GM21529 (cell line): ENCODE data around the gene FNDC1.
A peak's percentile ranks its signal among the peaks of the same experiment; 100 is the strongest.

Experiments used
- ATAC-seq: cut with Tn5 transposase; IDR thresholded peaks from one replicate; pipeline ENCODE4 v1.9.1; 2021; ENCODE audit not compliant: unreplicated experiment

Gene FNDC1

DNA sequence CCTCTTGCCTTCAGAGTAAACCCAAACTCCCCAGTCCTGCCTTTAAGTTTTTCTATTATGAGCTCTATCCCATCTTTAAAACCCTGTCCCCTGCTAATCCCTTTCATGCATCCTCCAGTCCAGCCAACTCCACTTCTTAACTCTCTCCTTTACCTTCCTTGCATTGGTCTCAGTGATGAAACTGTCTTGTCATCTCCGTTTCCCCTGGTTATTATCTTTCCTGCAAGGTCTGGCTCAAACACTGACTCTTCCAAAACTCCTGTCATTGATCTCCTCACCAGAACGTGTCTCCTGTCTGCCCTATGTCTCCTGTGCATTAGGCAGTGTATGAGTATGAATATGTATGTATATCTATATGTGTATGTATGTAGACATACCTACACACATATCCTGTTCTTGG lies 11.8 kb upstream of the FNDC1 start:
- ATAC-seq: no peak

DNA sequence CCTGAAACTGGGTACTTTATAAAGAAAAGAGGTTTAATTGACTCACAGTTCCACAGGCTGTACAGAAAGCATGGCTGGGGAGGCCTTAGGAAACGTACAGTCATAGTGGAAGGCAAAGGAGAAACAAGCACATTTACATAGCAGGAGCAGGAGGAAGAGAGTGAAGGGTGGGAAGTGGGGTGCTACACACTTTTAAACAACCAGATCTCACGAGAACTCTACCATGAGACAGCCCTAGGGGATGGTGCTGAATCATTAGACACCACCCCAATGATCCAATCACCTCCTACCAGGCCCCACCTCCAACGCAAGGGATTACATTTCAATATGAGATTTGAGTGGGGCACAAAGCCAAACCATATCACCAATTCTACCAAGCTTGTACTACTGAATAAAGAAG lies 7.4 kb upstream of the FNDC1 start:
- no peak for ATAC-seq

DNA sequence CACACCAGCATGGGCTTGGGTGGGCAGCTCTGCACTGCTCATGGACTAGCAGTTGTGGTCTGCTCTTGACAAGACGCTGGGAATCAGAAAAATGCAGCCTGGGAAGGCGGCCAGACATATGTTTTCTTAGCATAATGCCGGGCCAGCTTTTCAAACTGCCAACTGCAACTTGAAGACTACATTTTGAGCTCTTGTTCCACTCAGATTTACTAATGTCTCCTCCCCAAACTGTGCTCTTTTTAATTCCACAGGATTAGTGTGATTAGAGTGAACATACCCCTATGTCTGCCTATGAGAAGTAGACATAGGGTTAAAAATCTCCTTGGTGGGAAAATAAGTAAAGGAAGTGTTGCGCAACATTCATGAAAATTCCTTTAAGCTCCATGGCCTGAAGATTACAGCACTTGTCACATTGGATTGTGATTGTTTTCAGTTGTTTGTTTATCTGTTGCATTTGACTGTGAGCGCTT lies 5.3 kb upstream of the FNDC1 start:
- no peak for ATAC-seq

DNA sequence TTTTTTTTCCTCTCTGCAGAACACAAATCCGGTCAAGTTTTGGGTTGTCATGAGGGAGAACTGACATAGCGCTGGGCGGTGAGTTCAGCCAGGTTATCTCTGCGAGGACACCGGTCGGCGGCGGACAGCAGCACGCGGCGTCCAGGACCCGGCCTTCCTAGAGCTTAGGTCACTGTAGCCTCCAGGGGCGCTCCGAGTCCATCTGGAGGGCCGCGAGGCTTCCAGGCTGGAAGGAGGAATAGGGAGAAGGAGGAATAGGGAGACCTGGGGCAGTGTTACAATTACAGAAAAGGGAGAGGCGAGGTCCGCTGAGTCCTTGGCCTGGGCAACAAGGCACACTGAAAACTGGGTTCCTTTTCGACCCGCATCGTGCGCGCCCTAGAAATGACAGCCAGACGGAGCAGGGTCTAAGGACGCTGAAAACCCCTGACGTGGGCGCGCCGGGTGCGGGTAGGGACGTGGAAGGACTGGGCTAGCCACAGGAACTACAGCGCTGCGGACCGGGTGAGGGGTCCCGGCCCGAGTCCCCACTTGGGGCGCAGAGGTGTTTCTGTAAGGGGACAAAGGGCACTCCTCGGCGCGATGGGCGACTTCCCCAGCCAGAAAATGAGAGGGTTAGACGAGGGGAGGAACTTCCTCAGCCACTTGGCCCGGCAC lies 536 bp upstream of the FNDC1 start:
- no peak for ATAC-seq

DNA sequence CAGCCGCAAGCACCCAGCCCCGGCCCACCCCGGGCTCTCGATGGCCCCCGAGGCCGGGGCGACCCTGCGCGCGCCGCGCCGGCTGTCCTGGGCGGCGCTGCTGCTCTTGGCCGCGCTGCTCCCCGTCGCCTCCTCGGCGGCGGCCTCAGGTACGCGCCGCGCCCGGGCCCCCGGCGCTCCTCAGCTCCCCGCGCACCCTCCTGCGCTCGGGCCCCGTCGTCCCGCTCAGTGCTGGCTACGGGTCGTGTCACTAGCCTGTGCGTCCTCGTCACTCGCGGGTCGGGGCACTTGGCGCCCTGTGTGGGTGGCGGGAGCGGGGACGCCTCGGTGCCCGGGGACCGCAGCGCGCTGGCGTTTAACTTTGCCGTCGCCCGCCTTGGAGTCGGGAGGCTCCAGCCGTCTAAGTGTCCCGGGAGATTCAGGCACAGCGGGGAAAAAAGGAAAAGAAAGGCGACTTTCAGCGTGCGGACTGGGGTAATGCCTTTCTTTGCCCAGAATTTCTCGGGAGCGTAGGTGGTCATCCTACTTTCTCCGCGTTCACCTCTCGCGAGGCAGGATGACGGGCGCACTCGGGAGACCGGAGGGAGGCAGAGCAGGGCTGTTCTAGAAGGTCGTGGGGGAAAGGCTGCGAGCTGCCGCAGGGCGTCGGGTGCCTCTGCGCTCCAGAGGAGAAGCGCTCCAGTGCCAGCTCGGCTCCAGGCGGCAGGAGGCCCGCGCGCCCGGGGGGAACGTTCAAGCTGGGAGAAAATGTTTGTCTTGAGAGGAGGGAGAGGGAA lies 545 bp downstream of the FNDC1 start:
- no peak for ATAC-seq

DNA sequence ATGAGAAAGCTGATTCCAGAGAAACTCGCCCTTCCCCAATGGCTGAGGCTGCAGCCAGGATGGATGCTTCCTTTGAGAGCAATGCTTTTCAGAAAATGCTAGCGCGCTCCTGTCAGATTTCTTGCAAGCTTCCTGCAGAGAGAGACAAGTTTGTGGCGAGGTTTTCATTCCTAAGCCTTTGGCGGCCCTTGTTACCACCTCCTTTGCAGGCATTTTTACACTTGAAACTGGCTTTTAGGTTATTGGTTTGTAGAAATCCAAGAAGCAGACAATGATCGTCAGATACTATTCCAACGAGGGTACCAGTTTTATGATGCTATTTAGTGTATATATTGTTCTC lies 1.1 kb downstream of the FNDC1 start:
- ATAC-seq: no peak

DNA sequence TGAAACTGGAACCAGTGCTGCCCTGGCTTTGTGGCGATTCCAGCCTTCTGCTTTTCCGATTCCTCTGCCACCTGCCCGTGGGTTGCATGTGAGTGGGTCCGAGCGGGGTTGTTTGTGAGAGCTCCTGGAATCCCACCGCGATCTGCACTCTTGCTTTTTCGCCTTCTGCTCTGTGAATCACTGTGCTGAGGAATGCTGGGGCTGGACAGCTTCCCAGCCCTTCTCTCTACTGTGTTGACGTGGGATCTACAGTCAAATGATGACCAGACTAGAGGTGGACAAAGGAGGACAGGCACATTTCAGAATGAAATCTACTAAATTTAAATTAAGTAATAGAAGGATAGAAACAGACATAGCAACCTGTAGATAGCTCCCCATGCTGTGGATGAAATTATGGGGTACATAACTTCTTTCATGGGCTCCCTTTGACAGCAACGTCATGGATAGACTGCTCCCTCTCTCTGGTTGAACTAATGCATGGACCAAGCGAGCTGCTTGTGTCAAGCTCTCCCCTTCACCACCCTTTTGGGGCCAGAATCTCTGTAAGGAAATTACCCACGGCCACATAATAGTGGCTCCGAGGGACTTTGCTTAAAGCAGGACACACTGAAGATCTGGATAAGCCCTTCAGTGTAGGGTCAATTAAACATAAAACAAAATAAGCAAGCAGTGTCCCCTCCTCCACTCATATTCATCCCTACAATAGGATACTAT lies 2.0 kb downstream of the FNDC1 start:
- no peak for ATAC-seq

DNA sequence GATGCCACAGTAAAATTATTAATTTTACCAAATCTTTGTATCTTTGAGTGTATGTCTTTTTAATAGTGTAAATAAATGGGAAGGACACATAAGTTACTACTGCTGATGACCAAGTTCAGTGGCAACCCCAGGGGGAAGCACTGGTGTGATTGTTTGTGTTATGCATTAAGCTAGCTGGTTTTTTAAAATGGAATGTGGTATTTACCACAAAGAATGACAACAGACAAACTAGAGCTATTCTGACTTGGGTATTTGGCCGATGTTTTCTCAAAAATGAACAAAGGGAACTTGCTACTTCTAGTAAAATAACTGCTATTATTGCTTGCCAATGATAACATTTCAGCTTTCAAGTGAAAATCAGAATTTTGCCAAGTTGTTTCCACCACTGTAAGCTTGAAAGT lies 2.9 kb downstream of the FNDC1 start:
- no peak for ATAC-seq

DNA sequence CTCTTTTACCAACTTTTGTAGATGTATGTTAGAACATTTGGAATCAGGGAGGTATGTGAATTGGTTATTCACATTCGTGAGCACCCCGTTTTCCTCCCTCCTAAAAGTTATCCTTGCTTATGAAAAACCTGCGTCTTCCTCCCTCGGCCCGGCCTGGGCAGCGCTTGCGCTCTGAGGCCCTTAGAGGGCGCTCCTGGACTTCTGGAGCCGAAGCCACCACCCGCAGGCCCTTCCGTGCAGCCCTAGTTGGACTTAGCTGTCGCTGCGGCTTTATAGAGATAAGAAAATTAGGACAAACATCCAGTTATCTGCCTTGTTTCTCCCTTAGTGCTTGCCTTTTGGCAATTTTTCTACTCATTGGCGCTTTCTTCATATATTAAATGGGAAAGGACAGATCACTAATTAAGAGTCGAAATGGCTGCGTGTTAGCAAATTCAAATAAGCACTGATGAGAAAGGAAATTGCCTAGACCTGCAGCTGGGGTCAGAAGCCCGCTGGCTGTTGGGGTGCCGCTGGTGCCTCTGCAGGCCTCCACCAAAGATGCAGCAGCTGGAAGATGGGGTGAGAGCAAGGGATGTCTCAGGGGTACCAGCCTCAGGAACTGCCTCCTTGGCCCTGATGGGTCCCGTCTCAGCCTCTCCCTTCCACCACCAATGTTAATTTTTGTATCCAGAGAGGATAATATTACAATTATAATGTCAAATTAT lies 5.2 kb downstream of the FNDC1 start:
- peak; percentile 84 for ATAC-seq

DNA sequence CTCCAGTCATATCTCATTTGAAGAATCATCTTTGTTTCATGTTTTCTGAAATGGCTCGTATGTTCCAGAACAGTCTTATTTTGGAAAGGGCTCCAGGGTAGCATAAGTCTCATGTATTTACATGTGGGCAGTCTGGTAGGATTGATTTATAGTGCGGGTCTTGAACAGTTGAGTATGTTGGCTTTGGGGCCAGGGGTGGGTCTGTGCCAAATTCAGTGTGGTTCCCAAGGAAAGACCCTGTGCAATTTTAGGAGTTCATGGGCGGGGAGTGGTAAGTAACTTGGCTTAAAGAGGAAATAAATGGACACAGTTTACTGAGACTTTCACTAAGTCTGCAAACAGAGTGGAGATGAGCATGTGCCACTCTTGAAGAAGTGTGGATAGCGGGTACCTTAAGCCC lies 7.7 kb downstream of the FNDC1 start:
- ATAC-seq: no peak

DNA sequence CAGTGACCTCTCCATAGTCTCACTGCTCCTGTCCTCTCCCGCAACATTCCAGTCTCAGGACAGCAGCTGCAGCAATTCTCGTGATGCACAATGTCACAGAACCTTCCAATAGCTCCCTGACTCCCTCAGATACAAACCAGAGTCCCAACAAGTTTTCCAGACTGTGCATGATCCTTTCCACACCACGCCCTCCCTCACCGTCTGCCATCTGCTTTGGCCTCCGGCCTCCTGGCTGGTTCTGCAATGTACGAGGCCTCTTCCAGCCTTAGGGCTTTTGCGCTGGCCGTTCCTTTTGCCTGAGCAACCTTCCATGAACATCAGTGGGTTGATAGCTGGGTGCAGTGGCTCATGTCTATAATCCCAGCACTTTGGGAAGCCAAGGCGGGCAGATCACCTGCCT lies 9.6 kb downstream of the FNDC1 start:
- no peak for ATAC-seq

DNA sequence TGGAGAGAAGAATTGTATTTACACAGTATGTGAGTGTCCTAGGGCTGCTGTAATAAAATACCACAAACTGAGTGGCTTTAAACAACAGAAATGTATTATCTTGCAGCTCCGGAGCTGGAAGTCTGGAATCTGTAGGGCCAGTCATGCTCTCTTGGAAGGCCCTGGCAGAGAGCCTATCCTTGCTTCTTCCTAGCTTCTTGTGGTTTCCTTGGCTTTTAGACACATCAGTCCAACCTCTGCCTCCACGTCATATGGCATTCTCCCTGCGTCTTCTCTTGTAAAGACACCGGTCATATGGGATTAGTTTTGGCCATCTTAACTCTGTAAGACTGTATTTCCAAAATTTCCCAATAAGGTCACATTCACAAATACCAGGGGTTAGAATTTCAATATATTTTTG lies 10.8 kb downstream of the FNDC1 start:
- ATAC-seq: no peak

DNA sequence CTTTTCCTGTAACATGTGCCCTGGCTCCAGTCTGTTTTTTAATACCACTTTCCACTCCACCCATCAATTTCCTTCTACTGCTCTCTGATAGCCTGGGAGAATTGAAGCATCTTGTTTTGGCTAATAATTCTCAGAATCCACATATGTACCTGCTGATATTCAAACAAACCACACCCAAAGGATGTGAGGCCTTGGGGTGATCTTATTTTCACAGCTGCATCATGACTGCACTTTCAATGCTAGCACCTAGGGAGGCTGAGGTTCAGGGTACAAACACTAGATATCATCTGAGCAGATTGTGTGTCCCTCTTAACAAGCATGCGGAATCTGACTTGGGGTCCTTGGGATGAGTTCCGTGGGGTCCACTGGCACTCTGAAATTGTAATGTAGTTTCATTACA lies 12.7 kb downstream of the FNDC1 start:
- no peak for ATAC-seq

DNA sequence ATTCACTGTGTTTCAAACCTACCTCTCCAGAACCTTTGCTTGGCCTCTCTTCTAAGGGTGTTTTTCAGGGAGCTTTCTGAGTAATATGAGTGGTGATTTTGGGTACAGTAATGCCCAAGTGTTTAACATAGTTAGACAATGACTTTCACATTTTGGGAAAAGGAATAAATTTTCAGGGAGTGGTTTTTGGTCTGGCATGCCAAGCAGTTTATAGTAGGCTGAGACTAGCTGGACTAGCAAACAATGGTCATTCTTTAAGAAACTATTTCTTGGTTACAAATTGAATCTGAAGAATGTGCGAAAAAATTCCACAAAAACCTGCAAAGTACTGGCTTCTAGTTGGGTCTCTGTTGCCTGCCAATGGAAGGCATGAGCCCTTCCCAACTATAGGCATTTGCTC lies 15.4 kb downstream of the FNDC1 start:
- ATAC-seq: no peak

DNA sequence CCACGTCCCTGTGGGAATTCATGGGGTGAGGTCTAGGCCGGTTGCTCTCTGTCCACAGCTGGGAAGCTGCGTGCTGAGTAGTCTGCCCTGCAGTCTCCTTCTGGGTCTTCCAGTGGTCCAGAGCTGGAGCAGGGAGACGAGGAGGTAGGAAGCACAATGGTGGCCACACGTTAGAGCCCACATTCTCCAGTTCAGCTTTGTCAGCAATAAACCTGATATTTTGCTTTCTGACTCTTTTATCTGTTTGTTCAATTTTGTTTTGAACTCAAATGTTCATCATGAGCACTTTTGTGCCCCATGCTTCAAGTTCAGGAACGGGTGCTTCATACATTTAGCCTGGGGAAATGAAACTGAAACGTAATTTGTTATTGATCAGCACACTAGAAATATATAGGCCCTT lies 21.3 kb downstream of the FNDC1 start:
- no peak for ATAC-seq

DNA sequence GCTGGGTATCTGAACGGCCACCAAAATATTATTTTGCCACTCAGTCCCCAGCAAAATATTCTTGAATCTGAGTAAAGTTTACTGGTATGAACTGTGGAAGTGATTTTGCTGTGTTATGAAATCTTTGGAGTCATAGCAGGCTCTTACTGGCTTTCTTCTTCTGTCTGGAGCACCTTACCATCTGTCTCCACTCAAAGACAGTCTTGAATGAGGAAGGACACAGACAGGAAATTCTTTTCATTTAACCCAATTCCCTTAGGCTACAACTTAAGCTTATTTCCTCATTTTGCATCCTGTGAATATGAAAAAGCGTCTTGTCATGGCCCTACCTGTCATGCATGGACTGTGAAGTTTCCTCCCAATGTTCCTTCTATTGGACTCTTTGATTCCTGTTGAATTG lies 24.7 kb downstream of the FNDC1 start:
- no peak for ATAC-seq

DNA sequence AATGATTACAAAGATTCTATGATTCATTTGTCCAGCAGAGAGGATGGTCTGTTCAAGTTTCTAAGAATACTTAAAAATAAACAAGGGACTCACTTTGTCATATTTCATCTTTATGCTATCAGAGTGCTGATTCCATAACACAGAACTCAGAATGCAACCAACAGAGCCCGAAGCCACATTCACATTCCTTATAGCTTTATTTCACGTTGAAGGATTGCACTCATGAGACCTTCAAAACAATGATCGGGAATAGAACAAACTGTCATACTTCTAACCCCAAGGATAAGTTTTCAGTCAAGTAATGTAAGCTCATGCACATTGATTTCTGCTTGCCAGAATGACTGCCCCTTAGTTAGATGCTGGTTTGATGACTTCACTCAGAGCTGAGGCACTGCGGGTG lies 25.2 kb downstream of the FNDC1 start:
- no peak for ATAC-seq

DNA sequence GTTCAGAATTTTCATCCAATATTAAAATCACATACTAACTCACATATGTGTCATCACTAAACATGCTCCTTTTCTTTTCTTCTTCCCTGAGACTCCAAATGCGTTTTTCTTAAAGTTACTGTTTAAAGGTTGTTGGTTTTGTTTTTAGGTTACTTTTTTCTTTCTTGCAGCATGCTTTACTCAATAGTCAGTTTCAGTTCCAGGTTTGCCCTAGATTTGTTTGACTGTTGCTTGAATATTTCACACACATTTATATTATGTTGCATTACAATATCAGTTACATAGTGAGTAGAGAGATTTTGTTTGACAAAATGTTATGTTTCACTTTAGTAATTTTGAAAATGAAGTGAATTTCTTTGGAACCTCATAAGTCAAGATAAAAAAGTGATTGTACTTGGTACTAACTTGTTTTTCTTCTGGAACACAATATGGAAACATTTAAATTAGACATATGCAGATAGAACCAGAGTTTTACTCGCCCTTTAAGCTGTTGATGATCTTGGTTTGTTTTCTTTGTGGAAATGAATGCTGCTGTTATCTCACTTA lies 27.3 kb downstream of the FNDC1 start:
- ATAC-seq: no peak

DNA sequence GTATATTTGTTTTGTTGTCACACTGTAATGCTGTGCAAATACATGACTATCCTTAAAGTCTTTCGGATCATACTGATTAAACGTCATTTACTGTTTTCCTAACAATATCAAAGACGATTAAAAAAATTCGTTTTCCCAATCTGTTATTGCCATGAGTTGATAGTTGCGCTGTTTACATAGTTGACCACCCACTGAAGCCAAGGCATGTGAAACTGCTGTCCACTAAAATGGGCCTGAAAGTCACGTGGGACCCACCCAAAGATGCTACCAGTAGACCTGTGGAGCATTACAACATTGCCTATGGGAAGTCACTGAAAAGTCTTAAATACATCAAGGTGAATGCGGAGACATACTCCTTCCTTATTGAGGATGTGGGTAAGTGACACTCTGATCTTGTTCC lies 28.1 kb downstream of the FNDC1 start:
- no peak for ATAC-seq

DNA sequence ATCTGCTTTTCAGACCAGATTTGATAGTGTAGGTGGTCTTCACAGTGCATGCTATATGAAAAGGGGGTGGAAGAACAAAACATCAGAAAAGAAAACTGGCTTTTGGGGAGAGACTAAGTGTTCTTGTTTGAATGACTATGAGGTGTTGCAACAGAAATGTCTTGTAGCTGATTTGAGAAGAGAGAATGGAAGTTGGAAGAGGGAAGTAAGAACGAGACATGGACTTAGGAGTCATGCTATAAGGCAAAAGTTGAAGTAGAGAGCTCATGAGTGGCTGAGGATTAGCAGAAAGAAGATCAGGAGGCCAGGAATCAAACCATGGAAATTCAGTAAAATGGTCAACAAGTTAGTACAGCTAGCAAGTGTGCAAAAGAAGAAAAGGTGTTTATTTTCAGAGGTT lies 32.1 kb downstream of the FNDC1 start:
- no peak for ATAC-seq

DNA sequence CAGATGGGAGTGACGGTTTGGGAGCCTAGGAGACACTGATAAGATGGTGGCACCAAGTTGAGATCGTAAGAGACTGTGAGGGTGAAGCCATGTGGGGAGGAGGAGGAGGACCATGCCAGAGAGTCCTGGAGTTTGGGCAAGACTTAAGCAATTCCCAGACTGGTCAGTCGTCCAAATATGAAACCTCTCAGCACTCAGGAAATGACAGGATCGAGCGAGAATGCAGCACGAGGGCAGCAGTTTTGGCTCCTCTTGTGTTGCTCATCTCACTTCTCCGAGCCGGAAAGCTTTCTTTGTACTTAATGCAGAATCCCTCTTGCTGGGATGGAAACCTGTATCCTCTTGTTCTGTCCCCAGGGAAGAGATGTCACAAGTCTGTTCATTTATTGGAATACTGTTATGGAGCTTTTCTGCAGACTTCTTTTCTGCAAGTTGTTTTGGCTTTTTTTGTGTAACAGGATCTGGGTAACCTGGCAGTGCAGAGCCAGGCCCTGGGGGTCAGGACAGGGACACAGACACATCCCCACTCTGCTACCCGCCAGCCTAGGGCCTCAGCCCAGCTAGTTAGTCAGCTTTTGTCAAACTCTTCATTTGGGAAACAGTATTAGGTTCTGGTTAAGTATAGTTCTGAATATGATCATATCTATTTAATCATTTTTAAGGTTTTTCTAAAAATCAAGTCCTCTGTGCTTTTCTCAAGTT lies 34.3 kb downstream of the FNDC1 start:
- ATAC-seq: no peak
